ENCODE measurements around the gene ZNF555. TPM values are rescaled to one million over a fixed set of nuclear protein-coding genes. Genes with fewer than 3 reads are reported as not detected.

ZNF555 gene
- total RNA-seq, 4 donors from 2014 or later, result 2.6 to 6.4 (median 3.9) TPM

GRCh38 chr19:2845107-2845506 lies 3.8 kb downstream of the ZNF555 start:
- no peak for DNase-seq
- intact Hi-C loops (cut with DNase I; ENCODE audit: low total_unique reads), result no loop called here
- Histone ChIP-seq H3K4me3 (no peak overlapping the region), H3K9me3 (peaks cover 6 to 11% of the 10 kb centered on the region in 2 donors), H3K4me1 (peaks cover 4 to 19% (median 10%) of the 10 kb centered on the region in 4 donors), H3K36me3 (peaks cover 0 to under 1% (median 0%) of the 10 kb centered on the region in 4 donors), H3K27ac (no peak overlapping the region), H3K27me3 (no peaks in the 10 kb centered on the region)
- in situ Hi-C loops (cut with MboI; ENCODE audit: low pct_ligation_motif_present in 1 of 4, low pct_unique_long_range_greater_than_20kb in 1 of 4, low sequenced_read_pairs in 3 of 4), result no loop called here
- 96 to 100% methylated on average over 2 of the region's 2 CpGs for WGBS, 2 donors (ENCODE audit: low coverage in 1 of 2)
- TF ChIP-seq POLR2A (IDR thresholded peaks at IDR 0.05) (no peak), EP300 (IDR thresholded peaks at IDR 0.05; ENCODE audit: low read depth) (no peak), POLR2AphosphoS5 (IDR thresholded peaks at IDR 0.05) (no peak), CTCF (IDR thresholded peaks at IDR 0.05) (no peak)

- intact Hi-C loops (cut with DNase I; ENCODE audit: low total_unique reads) (no loop called here), in situ Hi-C loops (cut with MboI; ENCODE audit: low pct_ligation_motif_present in 1 of 4, low pct_unique_long_range_greater_than_20kb in 1 of 4, low sequenced_read_pairs in 3 of 4) (no loop called here)
- Histone ChIP-seq H3K4me1 (peaks cover 4 to 14% (median 8%) of the 10 kb centered on the region in 4 donors), H3K9me3 (peaks cover 17 to 20% of the 10 kb centered on the region in 2 donors), H3K27ac (no peak overlapping the region), H3K36me3 (peaks cover 0 to 12% (median 5%) of the 10 kb centered on the region in 4 donors), H3K4me3 (no peak overlapping the region), H3K27me3 (no peaks in the 10 kb centered on the region)
- TF ChIP-seq POLR2AphosphoS5 (IDR thresholded peaks at IDR 0.05) (no peak), EP300 (IDR thresholded peaks at IDR 0.05; ENCODE audit: low read depth) (no peak), CTCF (IDR thresholded peaks at IDR 0.05) (no peak), POLR2A (IDR thresholded peaks at IDR 0.05) (no peak)
- DNase-seq, result no peak
- 79 to 84% methylated on average over 4 to 13 of the region's 13 CpGs for WGBS, 2 donors (ENCODE audit: low coverage in 1 of 2)
Measured at GRCh38 chr19:2846180-2846894, 5.1 kb downstream of the ZNF555 start.

GRCh38 chr19:2847507-2847906 lies 6.2 kb downstream of the ZNF555 start:
- intact Hi-C loops (cut with DNase I; ENCODE audit: low total_unique reads), result no loop called here
- DNase-seq, result no peak
- Histone ChIP-seq H3K27me3 (no peaks in the 10 kb centered on the region), H3K4me3 (no peak overlapping the region), H3K9me3 (peaks cover 29 to 32% of the 10 kb centered on the region in 2 donors), H3K4me1 (peaks cover under 1 to 7% (median 3%) of the 10 kb centered on the region in 4 donors), H3K27ac (no peak overlapping the region), H3K36me3 (peaks cover 0 to 24% (median 13%) of the 10 kb centered on the region in 4 donors)
- WGBS, 2 donors (ENCODE audit: low coverage in 1 of 2), result 84 to 94% methylated on average over 3 of the region's 3 CpGs
- in situ Hi-C loops (cut with MboI; ENCODE audit: low pct_ligation_motif_present in 1 of 4, low pct_unique_long_range_greater_than_20kb in 1 of 4, low sequenced_read_pairs in 3 of 4), result no loop called here
- TF ChIP-seq POLR2A (IDR thresholded peaks at IDR 0.05), result no peak
- TF ChIP-seq POLR2AphosphoS5 (IDR thresholded peaks at IDR 0.05), result no peak
- TF ChIP-seq CTCF (IDR thresholded peaks at IDR 0.05), result no peak
- no peak for TF ChIP-seq EP300 (IDR thresholded peaks at IDR 0.05; ENCODE audit: low read depth)

GRCh38 chr19:2848616-2849015 lies 7.3 kb downstream of the ZNF555 start:
- Histone ChIP-seq H3K27me3 (no peaks in the 10 kb centered on the region), H3K4me3 (no peak overlapping the region), H3K4me1 (no peaks in the 10 kb centered on the region), H3K36me3 (peaks cover 0 to 35% (median 21%) of the 10 kb centered on the region in 4 donors), H3K9me3 (peaks cover 40 to 43% of the 10 kb centered on the region in 2 donors), H3K27ac (peak overlapping the region in 1 of 4 donors; percentile 17)
- in situ Hi-C loops (cut with MboI; ENCODE audit: low pct_ligation_motif_present in 1 of 4, low pct_unique_long_range_greater_than_20kb in 1 of 4, low sequenced_read_pairs in 3 of 4), result no loop called here
- TF ChIP-seq POLR2AphosphoS5 (IDR thresholded peaks at IDR 0.05) (peak in 1 of 3 donors; percentile 49), CTCF (IDR thresholded peaks at IDR 0.05) (no peak), POLR2A (IDR thresholded peaks at IDR 0.05) (no peak), EP300 (IDR thresholded peaks at IDR 0.05; ENCODE audit: low read depth) (no peak)
- intact Hi-C loops (cut with DNase I; ENCODE audit: low total_unique reads), result no loop called here
- WGBS, 2 donors (ENCODE audit: low coverage in 1 of 2), result 76% methylated on average over 4 of the region's 4 CpGs; no CpG with 5 or more reads in 1 of the 2 donors
- no peak for DNase-seq

Measured in transverse colon (tissue), 4 donors.